ENCODE data around the gene GBP6. TPM values are rescaled to one million over a fixed set of nuclear protein-coding genes. Genes with fewer than 3 reads are reported as not detected.

The GBP6 gene
- polyA plus RNA-seq (2011; rRNA removed) (not detected in 2 replicates), polyA minus RNA-seq (2011; rRNA and poly(A)+ RNA removed) (not detected in 2 replicates)

- TF ChIP-seq, protein P1, sequence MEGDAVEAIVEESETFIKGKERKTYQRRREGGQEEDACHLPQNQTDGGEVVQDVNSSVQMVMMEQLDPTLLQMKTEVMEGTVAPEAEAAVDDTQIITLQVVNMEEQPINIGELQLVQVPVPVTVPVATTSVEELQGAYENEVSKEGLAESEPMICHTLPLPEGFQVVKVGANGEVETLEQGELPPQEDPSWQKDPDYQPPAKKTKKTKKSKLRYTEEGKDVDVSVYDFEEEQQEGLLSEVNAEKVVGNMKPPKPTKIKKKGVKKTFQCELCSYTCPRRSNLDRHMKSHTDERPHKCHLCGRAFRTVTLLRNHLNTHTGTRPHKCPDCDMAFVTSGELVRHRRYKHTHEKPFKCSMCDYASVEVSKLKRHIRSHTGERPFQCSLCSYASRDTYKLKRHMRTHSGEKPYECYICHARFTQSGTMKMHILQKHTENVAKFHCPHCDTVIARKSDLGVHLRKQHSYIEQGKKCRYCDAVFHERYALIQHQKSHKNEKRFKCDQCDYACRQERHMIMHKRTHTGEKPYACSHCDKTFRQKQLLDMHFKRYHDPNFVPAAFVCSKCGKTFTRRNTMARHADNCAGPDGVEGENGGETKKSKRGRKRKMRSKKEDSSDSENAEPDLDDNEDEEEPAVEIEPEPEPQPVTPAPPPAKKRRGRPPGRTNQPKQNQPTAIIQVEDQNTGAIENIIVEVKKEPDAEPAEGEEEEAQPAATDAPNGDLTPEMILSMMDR (IDR thresholded peaks at IDR 0.05; ENCODE audit: insufficient read depth, low read depth, low read length) = no peak
- ChIA-PET CTCF (interaction anchor here (0.6 to 1.2 kb wide), 3 partner anchors 17 to 379 kb away, joined by 3 read pairs; no protein-coding TSS in a partner anchor), POLR2A (no interaction called here)
- Histone ChIP-seq H3K4me3 (ENCODE audit: low read depth, low read length) (no peak within 1 kb of the TSS), H3K27me3 (ENCODE audit: control insufficient read depth, insufficient read depth, low read length) (no peaks in the 10 kb centered on the region), H3K36me3 (ENCODE audit: control insufficient read depth, insufficient read depth, low read length) (no peaks in the 10 kb centered on the region)
- no peak for DNase-seq (ENCODE audit: low read depth)
Observed at GRCh38 chr1:89363638-89364536, at the start of gene GBP6. Gene GBP6, plus strand, starts transcription at chr1:89364059. Its CDS starts 4,493 bp downstream, at chr1:89368552.

DNA sequence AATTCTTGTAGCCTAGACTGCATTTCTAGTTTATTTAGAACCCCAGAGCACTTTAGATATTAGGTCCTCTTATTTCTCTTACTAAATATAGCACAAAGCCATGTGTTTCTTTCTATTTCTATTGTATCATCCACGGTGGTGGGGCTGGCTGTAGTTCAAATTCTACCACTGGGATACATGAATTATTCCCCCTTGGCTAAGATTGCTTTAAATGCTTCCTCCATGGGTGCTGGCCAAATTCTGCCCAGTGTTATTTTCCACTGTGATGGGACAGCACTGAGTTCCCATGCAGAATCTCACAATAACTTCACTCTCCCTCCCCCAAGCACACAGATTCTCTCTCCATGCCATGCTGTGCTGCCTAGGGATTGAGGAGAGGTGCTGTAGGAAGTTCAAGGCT, 41.5 kb upstream of the GBP6 start:
- POLR2A ChIA-PET = no interaction called here
- Histone ChIP-seq H3K36me3 (ENCODE audit: control insufficient read depth, insufficient read depth, low read length) (no peaks in the 10 kb centered on the region), H3K4me3 (ENCODE audit: low read depth, low read length) (no peak overlapping the region), H3K27me3 (ENCODE audit: control insufficient read depth, insufficient read depth, low read length) (no peaks in the 10 kb centered on the region)
- DNase-seq (ENCODE audit: low read depth) = no peak
- TF ChIP-seq, protein P1 (IDR thresholded peaks at IDR 0.05; ENCODE audit: insufficient read depth, low read depth, low read length) = no peak
- CTCF ChIA-PET = no interaction called here

DNA sequence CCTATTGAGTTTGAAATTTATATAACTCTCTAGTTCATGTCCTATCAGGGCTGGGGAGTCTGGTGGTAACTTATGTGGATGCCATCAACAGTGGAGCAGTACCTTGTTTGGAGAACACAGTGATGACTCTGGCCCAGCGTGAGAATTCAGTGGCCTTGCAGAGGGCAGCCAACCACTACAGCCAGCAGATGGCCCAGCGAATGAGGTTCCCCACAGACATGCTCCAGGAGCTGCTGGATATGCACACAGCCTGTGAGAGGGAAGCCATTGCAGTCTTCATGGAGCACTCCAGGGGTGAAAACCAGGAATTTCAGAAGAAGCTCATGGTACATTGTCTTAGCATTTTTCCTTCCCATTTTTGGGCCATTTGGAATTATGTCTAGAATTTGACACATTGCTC, 32.0 kb upstream of the GBP6 start:
- Histone ChIP-seq H3K27me3 (ENCODE audit: control insufficient read depth, insufficient read depth, low read length) (no peaks in the 10 kb centered on the region), H3K4me3 (ENCODE audit: low read depth, low read length) (no peak overlapping the region), H3K36me3 (ENCODE audit: control insufficient read depth, insufficient read depth, low read length) (no peaks in the 10 kb centered on the region)
- ChIA-PET POLR2A (interaction anchor here (0.9 kb wide), 1 partner anchor 211 kb away, joined by 5 read pairs; no protein-coding TSS in a partner anchor), CTCF (no interaction called here)
- no peak for DNase-seq (ENCODE audit: low read depth)
- TF ChIP-seq, protein P1 (IDR thresholded peaks at IDR 0.05; ENCODE audit: insufficient read depth, low read depth, low read length) = no peak

GRCh38 chr1:89332461-89332860, 31.4 kb upstream of the GBP6 start:
- CTCF ChIA-PET = interaction anchor here (0.8 to 1.3 kb wide), 2 partner anchors 58 to 348 kb away, joined by 3 to 5 read pairs; no protein-coding TSS in a partner anchor
- Histone ChIP-seq H3K4me3 (ENCODE audit: low read depth, low read length) (no peak overlapping the region), H3K36me3 (ENCODE audit: control insufficient read depth, insufficient read depth, low read length) (no peaks in the 10 kb centered on the region), H3K27me3 (ENCODE audit: control insufficient read depth, insufficient read depth, low read length) (no peaks in the 10 kb centered on the region)
- TF ChIP-seq, protein P1 (IDR thresholded peaks at IDR 0.05; ENCODE audit: insufficient read depth, low read depth, low read length) = no peak
- POLR2A ChIA-PET = interaction anchor here (0.9 kb wide), 1 partner anchor 212 kb away, joined by 5 read pairs; no protein-coding TSS in a partner anchor
- no peak for DNase-seq (ENCODE audit: low read depth)

GRCh38 chr1:89335486-89335885, 28.4 kb upstream of the GBP6 start:
- H3K27me3 ChIP-seq (ENCODE audit: control insufficient read depth, insufficient read depth, low read length) = no peaks in the 10 kb centered on the region
- CTCF ChIA-PET = no interaction called here
- no peaks in the 10 kb centered on the region for H3K36me3 ChIP-seq (ENCODE audit: control insufficient read depth, insufficient read depth, low read length)
- no peak for DNase-seq (ENCODE audit: low read depth)
- H3K4me3 ChIP-seq (ENCODE audit: low read depth, low read length) = no peak overlapping the region
- POLR2A ChIA-PET = no interaction called here
- TF ChIP-seq, protein P1 (IDR thresholded peaks at IDR 0.05; ENCODE audit: insufficient read depth, low read depth, low read length) = no peak
